IPS-18c (cell line): ENCODE measurements around the gene IQSEC3.
"Not testable (repeated sequence)": the region's sequence is repeated elsewhere in the genome, so short reads cannot be mapped to it uniquely, and the experiment has no call there.

ENCODE experiments used
- H3K4me3 ChIP-seq: 2 replicates; pipeline ENCODE4 v1.7.0; 2013; ENCODE audit warnings: low read depth, mild to moderate bottlenecking, low read length, moderate library complexity; ENCODE audit not compliant: insufficient read depth
- H3K9me3 ChIP-seq: one replicate; pipeline ENCODE4 v1.6.1; 2013; ENCODE audit warnings: mild to moderate bottlenecking, low read length, moderate library complexity; ENCODE audit not compliant: control insufficient read depth, insufficient read depth

Gene IQSEC3

GRCh38 chr12:115960-116915, 49.7 kb downstream of the IQSEC3 start:
- no peak overlapping the region for H3K4me3 ChIP-seq
- no peaks in the 10 kb centered on the region for H3K9me3 ChIP-seq

GRCh38 chr12:117311-117710, 50.7 kb downstream of the IQSEC3 start:
- no peaks in the 10 kb centered on the region for H3K9me3 ChIP-seq
- no peak overlapping the region for H3K4me3 ChIP-seq

DNA sequence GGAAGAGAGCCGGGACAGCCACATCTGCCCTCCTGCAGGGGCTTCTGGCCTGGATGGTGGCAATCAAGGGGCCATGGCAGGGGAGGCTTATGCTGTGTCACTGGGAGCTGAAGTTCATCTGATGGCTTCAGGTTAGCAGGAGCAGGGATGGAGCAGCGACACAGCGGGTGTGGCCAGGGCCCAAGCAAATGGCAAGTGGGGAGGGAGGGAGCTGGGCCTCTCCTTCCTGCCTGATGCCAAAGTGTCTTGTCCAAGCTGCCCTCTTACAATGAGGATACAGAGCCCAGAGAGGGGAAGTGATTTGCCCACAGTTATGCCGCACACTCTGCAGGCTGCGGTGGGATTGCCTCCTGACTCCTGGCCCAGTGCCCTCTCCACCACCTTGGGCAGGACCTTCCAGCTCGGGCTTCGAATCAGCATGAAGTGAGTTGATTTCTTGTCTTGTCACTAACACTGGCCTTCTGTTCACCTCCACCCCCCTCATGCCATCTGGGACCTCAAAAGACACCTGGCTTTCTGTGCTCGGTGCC, 51.3 kb downstream of the IQSEC3 start:
- Histone ChIP-seq H3K4me3 (no peak overlapping the region), H3K9me3 (no peaks in the 10 kb centered on the region)

DNA sequence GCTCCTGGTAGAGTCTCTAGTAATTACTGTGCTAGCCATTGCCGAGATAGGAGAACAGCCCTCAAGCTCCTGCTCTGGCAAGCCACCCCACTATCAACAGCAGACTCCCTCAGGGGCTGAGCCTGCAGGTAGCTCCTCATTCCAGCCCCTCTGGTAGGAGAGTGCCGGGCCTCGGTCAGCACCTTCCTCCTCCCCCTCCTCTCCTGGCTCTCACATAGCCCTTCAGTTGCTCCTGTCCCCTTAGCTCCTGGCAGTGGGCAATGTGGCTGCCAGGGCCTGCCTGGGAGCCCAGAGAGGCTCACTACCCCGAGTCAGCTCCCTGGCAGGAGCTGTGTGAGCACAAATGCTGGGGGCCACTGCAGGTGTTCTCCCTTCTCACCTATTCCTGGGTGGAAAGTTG, 52.0 kb downstream of the IQSEC3 start:
- H3K9me3 ChIP-seq: no peaks in the 10 kb centered on the region
- no peak overlapping the region for H3K4me3 ChIP-seq

GRCh38 chr12:120951-121350, 54.4 kb downstream of the IQSEC3 start:
- H3K9me3 ChIP-seq: no peaks in the 10 kb centered on the region
- H3K4me3 ChIP-seq: no peak overlapping the region

GRCh38 chr12:121647-122046, 55.1 kb downstream of the IQSEC3 start:
- Histone ChIP-seq H3K9me3 (no peaks in the 10 kb centered on the region), H3K4me3 (no peak overlapping the region)

- peaks cover 2% of the 10 kb centered on the region for H3K9me3 ChIP-seq
- no peak overlapping the region for H3K4me3 ChIP-seq
Measured at GRCh38 chr12:125075-125474, 58.5 kb downstream of the IQSEC3 start.

DNA sequence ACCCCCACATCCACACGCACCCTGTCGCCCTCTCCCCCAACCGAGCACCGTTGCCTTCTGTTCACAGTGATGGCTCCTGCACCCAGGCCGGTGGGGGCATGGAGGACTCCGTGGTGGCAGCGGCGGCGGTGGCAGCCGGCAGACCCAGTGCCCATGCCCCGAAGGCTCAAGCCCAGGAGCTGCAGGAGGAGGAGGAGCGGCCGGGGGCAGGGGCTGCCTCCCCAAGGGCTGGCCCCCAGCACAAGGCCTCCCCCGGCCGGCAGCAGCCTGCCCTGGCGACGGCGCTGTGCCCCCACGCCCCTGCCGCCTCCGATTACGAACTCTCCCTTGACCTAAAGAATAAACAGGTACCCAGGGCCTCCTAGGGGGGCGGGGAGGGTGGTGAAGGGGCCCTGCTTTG, 59.0 kb downstream of the IQSEC3 start:
- Histone ChIP-seq H3K9me3 (peaks cover 2% of the 10 kb centered on the region), H3K4me3 (no peak overlapping the region)

DNA sequence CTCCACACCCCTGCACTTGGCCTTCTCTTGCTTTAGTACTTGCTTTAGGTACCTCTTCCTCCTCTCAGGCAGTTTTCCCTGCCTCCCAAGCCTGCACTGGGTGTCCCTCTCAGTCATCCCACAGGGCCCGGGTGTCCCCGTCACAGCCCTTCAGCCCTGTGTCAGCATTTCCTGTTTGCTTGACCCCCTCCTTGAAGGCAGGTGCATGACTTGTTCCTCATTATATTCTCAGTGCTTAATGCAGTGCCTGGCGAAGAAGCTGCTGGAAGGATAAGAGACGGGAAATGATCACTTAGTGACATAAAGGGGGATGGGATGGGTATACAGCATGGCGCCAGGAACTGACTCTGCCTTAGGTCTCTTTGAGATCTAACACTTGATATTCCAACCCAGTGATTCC, 61.5 kb downstream of the IQSEC3 start:
- no peak overlapping the region for H3K4me3 ChIP-seq
- peaks cover 2% of the 10 kb centered on the region for H3K9me3 ChIP-seq

GRCh38 chr12:129001-129400, 62.4 kb downstream of the IQSEC3 start:
- H3K9me3 ChIP-seq: peaks cover 2% of the 10 kb centered on the region
- no peak overlapping the region for H3K4me3 ChIP-seq

DNA sequence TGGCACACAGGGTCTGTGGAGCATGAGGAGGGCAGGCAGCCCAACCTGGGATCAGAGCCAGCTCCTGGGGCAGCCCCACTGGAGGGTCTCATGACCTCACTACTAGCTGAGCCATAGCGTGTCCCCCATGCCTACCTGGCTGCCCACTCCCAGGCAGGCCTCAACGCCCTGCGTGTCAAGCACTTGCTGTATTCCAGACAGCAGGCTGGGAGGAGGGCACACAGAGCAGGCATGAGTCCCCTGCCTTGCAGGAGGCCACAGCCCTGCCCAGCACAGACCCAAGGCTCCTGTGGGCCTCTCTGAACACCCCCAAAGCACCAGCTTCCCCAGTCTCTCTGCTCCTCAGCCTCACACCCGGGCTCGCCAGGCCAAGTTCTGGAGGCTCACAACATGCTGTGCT, 64.0 kb downstream of the IQSEC3 start:
- H3K4me3 ChIP-seq: no peak overlapping the region
- peaks cover 2% of the 10 kb centered on the region for H3K9me3 ChIP-seq

DNA sequence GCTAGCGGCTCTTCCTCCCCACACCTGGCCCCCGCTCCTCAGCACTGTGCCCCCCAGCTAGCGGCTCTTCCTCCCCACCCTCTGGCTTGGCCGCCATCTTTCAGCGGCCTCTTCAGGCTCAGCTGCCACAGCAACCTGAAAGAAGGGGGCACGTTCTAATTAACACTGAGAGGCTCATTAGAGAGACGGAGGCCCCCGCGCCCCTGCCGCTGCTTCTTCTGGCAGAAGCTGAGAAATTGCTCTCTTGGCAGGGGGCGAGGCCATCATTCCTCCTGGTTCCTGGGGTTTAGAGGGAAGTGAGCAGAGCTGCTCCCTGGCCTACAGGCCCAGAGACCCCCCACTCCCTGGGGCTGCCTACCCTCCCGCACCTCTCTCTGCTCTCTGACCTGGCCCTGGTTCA, 64.4 kb downstream of the IQSEC3 start:
- H3K4me3 ChIP-seq: no peak overlapping the region
- H3K9me3 ChIP-seq: peaks cover 2% of the 10 kb centered on the region

- peaks cover 2% of the 10 kb centered on the region for H3K9me3 ChIP-seq
Measured at GRCh38 chr12:131732-132495, 65.3 kb downstream of the IQSEC3 start.

GRCh38 chr12:133616-134232, 67.2 kb downstream of the IQSEC3 start:
- H3K4me3 ChIP-seq, H3K9me3 ChIP-seq: not testable (repeated sequence)

More at GRCh38 chr12:131732-132495, 65.3 kb downstream of the IQSEC3 start:
- H3K4me3 ChIP-seq: no peak overlapping the region

DNA sequence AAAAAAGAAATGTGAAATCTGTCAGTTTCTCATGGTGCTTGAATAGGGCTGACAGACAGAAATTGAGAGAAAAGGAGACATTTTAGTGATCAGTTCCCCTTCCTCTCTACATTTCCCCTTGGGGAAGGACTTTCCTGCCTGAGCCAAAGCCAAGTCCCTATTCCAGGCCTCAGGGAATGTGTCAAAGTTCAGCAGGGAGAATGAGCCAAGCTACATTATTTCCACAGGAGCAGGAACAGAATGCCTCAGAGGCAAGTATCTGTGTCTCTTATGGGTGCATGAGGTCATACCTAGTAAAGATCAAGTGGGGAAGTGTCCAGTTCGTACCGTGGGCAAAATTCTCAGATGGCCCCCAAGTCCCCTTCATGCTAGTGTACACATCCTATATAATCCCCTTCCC, 68.6 kb downstream of the IQSEC3 start:
- Histone ChIP-seq H3K4me3 (no peak overlapping the region), H3K9me3 (no peaks in the 10 kb centered on the region)

DNA sequence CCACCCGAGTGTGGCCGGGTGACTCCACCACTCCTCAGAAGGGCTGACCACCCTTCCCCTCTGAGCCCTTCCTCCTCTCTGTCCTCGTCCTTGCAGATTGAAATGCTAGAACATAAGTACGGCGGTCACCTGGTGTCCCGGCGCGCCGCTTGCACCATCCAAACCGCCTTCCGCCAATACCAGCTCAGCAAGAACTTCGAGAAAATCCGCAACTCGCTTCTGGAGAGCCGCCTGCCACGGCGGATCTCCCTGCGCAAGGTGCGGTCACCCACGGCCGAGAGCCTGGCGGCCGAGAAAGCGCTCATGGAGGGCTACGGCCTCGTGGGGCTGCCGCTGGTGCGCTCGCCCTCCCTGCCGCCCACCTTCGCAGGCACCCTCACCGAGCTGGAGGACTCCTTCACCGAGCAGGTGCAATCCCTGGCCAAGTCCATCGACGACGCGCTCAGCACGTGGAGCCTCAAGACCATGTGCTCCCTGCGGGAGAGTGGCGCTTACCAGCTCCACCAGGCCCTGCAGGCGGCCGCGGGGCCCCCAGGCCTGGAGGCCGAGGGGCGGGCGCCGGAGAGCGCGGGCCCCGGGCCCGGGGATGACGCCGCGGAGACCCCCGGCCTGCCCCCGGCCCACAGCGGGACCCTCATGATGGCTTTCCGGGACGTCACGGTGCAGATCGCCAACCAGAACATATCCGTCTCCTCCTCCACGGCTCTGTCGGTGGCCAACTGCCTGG, 71.8 kb downstream of the IQSEC3 start:
- no peak overlapping the region for H3K4me3 ChIP-seq

More for the DNA sequence above, 71.8 kb downstream of the IQSEC3 start:
- H3K9me3 ChIP-seq: no peaks in the 10 kb centered on the region
